ENCODE measurements around the gene TMEM231.

Gene TMEM231

DNA sequence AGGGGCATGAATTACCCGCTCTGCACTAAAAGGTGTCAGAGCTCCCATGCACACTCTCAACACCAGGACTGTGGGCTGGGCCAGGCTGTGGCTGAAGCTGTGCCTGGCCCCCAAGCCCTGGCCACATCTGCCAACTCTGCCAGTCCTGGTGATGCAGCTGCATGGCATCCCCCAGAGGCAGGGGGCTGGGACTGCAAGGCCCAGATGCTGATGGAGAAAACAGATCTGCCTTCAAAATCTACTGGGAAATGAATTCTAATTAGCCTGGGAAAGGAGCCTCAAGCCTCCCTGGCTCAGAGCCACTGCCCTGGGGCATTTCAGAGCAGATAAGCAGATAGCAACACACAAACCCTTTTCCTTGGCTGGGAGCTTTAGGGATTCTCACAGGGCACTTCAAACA is 64.2 kb downstream of the TMEM231 start:
- DNase-seq (ENCODE audit: low read depth, low spot score) = no peak
- WGBS (ENCODE audit: insufficient coverage, insufficient read length) = no CpG with 5 or more reads among the region's 1 CpG
- Histone ChIP-seq H3K36me3 (ENCODE audit: control insufficient read depth, insufficient read depth, low read length) (no peaks in the 10 kb centered on the region), H3K4me3 (ENCODE audit: low read length) (no peak overlapping the region), H3K27ac (ENCODE audit: low read length) (no peak overlapping the region), H3K4me1 (ENCODE audit: control insufficient read depth, insufficient read depth, low read length) (no peaks in the 10 kb centered on the region), H3K9me3 (ENCODE audit: control insufficient read depth, insufficient read depth, low read length) (no peaks in the 10 kb centered on the region), H3K27me3 (ENCODE audit: control insufficient read depth, insufficient read depth, low read length) (no peaks in the 10 kb centered on the region)

DNA sequence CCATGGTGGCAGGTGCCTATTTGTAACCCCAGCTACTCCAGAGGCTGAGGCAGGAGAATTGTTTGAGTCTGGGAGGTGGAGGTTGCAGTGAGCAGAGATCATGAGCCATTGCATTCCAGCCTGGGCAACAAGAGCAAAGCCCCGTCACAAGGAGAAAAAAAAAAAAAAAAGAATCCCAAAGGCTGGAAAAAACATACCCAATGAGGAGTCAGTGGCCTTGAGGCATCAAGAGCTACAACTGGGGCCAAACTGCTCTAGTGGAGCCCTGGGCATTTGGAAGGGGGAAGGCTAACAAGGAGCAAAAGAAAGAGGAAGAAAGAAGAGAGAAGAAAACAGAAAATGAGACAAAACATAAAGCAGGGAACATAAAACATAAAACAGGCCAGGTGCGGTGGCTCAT is 67.7 kb downstream of the TMEM231 start:
- H3K36me3 ChIP-seq (ENCODE audit: control insufficient read depth, insufficient read depth, low read length) = no peaks in the 10 kb centered on the region
- WGBS (ENCODE audit: insufficient coverage, insufficient read length) = no CpG with 5 or more reads among the region's 2 CpGs
- H3K4me1 ChIP-seq (ENCODE audit: control insufficient read depth, insufficient read depth, low read length) = no peaks in the 10 kb centered on the region
- H3K9me3 ChIP-seq (ENCODE audit: control insufficient read depth, insufficient read depth, low read length) = no peaks in the 10 kb centered on the region
- no peaks in the 10 kb centered on the region for H3K27me3 ChIP-seq (ENCODE audit: control insufficient read depth, insufficient read depth, low read length)
- DNase-seq (ENCODE audit: low read depth, low spot score) = no peak
- H3K27ac ChIP-seq (ENCODE audit: low read length) = no peak overlapping the region
- H3K4me3 ChIP-seq (ENCODE audit: low read length) = no peak overlapping the region
